GM12864 (cell line): Measurements from ENCODE around the gene HLTF.
"Not testable (repeated sequence)": the region's sequence is repeated elsewhere in the genome, so short reads cannot be mapped to it uniquely, and the experiment has no call there.

Experiments used
- DNase-seq: peaks from one replicate; pipeline ENCODE4 v3.0.0-alpha.2; 2011; ENCODE audit warnings: low read depth
- H3K4me3 ChIP-seq: 2 replicates; pipeline ENCODE4 v1.5.1; 2011; ENCODE audit warnings: mild to moderate bottlenecking, low read depth, low read length, control low read depth
- TF ChIP-seq, protein P1 (sequence below): IDR thresholded peaks from 2 replicates; pipeline ENCODE4 v1.5.1; 2011; ENCODE audit warnings: low read depth, mild to moderate bottlenecking, moderate library complexity, low read length, control low read depth, inconsistent platforms; ENCODE audit errors: missing control alignments

The HLTF gene

GRCh38 chr3:148992027-148992634 lies 94.2 kb downstream of the HLTF start:
- TF ChIP-seq, protein P1, sequence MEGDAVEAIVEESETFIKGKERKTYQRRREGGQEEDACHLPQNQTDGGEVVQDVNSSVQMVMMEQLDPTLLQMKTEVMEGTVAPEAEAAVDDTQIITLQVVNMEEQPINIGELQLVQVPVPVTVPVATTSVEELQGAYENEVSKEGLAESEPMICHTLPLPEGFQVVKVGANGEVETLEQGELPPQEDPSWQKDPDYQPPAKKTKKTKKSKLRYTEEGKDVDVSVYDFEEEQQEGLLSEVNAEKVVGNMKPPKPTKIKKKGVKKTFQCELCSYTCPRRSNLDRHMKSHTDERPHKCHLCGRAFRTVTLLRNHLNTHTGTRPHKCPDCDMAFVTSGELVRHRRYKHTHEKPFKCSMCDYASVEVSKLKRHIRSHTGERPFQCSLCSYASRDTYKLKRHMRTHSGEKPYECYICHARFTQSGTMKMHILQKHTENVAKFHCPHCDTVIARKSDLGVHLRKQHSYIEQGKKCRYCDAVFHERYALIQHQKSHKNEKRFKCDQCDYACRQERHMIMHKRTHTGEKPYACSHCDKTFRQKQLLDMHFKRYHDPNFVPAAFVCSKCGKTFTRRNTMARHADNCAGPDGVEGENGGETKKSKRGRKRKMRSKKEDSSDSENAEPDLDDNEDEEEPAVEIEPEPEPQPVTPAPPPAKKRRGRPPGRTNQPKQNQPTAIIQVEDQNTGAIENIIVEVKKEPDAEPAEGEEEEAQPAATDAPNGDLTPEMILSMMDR: no peak
- DNase-seq: no peak

DNA sequence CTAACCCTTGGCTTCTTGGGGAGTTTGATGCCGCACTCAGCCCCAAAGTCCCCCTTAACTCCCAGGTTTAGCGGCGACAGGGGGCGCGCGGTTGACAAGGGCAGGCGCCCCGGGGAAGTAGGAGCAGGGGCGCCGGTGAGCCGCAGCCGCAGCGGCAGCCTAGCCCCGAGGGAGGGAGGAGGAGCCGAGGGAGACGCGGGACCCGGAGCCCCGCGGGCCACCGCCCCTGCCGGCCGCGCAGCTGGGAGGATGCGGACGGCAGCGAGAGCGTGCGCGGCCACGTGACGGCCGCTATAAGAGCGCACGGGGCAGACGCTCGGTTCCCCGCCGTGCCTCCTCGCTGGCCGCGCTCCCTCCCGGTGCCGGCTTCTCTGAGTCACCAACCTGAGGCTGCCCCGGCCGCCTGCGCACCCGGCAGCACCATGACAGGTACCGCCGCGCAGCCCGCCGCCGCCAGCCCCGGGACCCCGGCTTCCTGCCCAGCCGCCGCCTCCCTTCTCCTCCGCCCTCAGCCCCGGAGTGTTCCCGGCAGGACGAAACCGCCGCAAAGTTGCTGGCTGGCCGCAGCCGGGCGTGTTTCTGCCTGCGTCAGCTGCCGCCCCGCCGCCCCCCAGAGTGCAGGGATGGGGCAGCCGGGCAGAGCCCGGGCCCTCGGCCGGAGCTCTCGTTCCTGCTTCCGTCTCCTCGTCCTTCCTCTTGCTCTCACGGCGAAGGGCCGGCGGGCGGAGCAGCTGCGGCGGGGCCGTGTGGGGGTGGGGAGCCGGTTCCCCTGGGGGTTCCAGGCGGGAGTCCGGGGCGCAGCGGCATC lies 94.9 kb downstream of the HLTF start, which contains the start of gene GYG1:
Gene GYG1, plus strand, starts transcription at position 322 of the 808 bp plus-strand sequence. Its CDS starts 101 bp downstream, at position 423.
- H3K4me3 ChIP-seq: peak within 1 kb of the TSS; percentile 95
- DNase-seq: peak; percentile 52
- TF ChIP-seq, protein P1: peak; percentile 20

More at GRCh38 chr3:148992027-148992634, 94.2 kb downstream of the HLTF start:
- peak overlapping the region; percentile 95 for H3K4me3 ChIP-seq

- no peak overlapping the region for H3K4me3 ChIP-seq
- DNase-seq: no peak
- TF ChIP-seq, protein P1: no peak
Observed at GRCh38 chr3:148990236-148990635, 96.1 kb downstream of the HLTF start.

DNA sequence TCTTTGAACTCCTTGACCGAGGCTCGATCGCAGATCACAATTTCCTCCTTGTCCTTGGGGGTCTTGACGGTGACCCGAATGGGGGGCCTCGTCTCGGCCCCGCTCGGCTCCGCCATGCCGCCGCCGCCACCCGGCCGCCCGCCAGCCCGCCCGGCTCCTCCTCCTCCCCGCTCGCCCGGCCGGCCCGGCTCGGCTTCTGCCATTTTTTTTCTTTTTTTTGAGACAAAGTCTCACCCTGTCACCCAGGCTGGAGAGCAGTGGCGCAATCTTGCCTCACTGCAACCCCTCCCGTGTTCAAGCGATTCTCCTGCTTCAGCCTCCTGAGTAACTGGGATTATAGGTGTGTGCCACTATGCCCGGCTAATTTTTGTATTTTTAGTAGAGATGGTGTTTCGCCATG lies 98.8 kb downstream of the HLTF start:
- not testable (repeated sequence) for DNase-seq, H3K4me3 ChIP-seq

DNA sequence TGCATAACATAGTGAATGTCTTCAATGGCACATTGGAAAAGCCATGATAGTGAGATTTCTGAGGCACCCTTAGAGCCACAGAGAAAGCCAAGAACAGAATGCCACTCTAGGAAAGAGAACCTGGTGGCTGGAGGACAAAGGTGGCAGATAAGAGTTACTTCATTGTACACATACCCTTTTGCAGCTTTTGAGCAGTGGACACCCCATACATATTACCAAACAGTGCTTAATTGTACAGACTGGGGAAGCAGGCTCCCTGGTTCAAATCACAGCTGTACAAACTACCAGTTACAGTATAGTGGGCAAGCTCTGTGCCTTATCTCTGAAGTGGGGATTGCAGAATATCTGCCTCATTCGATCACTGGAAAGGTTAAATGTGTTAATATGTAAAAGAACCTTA lies 105.1 kb downstream of the HLTF start:
- TF ChIP-seq, protein P1: no peak
- DNase-seq: no peak
- no peak overlapping the region for H3K4me3 ChIP-seq
